ENCODE data around the gene IFT122.
"Not testable (repeated sequence)": the region's sequence is repeated elsewhere in the genome, so short reads cannot be mapped to it uniquely, and the experiment has no call there.

The IFT122 gene

DNA sequence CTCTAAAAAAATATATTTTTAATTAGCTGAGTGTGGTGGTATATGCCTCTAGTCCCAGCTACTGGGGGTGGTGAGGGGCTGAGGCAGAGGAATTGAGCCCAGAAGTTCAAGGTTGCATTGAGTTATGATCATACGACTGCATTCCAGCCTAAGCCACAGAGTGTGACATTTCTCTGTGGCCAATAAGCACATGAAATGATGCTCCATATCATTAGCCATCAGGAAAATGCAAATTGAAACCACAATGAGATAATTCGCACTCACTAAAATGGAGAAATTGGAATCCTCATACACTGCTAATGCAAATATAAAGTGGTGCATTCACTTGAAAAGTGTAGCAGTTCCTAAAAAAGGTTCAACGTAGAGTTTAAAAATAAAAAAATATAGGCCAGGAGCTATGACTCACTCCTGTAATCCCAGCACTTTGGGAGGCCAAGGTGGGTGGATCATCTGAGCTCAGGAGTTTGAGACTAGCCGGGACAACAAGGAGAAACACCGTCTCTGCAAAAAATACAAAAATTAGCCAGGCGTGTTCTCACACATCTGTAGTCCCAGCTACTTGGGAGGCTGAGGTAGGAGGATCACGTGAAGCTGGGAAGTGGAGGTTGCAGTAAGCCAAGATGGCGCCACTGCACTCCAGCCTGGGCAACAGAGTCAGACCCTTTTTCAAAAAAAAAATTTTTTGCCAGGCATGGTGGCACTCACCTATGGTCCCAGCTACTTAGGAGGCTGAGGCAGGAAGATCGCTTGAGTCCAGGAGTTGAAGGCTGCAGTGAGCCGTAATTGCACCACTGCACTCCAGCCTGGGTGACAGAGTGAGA, 35.2 kb downstream of the IFT122 start:
- no peak for DNase-seq (ENCODE audit: low spot score)

DNA sequence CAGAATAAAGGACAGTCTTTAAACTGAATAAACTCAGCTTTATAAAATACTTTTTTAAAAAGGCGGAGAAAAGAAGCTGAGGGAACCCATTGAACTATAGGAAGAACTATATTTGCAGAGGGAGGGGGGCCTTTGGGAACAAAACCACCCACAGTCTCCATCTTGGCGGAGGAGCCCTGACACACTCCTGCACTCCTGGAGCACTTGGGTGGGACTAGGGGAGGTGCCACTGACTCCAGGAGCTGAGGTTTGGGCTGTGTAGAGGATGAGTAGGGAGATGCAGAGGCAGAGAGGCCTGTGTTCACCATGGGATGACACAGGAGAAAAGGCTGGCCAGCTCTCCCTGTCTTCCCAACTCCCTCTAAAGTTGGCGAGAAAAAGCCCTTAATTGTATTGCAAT, 35.8 kb downstream of the IFT122 start:
- no peak for DNase-seq (ENCODE audit: low spot score)

DNA sequence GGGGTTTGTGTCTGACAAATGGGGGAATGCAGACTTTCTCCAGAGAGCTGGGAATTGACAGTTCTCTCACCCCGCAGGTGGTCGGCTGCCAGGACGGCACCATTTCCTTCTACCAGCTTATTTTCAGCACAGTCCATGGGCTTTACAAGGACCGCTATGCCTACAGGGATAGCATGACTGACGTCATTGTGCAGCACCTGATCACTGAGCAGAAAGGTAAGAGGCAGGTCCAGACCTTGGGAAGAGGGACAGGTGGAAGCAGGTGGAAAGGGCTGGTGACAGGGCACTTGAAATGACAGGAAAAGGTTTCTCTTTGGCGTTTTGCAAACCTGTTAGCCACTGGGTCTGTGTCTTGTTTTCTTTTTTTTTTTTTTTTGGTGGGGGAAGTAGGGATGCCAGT, 36.6 kb downstream of the IFT122 start:
- DNase-seq (ENCODE audit: low spot score): no peak

DNA sequence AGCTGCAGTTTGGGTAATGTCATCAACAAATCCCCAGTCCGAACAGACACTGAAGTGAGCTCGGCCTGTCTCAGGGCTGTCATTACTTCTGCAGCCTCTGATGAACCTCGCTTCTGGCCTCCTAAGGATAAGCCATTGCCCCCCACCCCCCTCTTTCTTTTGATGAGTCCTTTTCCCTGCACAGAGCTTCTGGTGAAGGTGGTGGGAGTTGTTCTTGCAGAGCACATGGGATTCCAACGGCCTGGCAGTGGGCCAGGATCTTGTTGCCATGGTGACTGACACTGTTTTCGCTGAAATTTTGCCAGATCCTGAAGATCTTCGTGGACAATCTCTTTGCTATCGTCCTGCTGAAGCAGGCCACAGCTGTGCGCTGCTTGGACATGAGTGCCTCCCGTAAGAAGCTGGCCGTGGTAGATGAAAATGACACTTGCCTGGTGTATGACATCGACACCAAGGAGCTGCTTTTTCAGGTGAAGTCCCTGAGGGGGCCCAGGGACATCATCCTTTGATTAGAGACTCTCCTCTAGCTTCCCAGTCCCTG, 41.3 kb downstream of the IFT122 start:
- DNase-seq (ENCODE audit: low spot score): not testable (repeated sequence)

DNA sequence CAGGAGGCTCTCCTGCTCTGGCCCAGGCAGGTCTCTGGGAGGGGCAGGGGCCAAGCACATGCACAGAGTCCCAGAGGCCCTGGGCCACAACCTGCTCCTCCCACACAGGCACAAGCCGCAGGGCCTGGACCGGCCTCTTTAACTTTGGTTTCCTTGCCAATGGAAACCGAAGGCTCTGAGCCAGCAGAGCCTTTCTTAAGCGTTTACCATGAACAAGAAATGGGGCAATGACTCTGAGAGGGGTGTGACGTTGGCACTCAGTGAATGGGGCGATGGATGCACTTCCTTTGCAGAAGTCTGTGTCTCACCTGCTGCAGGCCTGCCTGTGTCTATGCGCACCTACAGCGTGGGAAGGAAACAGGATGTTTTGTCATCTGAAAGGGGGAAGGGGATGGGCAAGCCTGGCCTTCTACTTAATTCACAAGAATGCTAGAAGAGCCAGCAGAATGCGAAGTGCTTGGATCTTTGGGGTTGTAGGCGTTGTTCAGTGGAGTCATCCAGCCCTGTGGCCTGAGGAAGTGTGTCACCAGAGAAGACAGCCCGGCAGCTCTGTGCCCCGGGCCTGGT, 41.8 kb downstream of the IFT122 start:
- no peak for DNase-seq (ENCODE audit: low spot score)

DNA sequence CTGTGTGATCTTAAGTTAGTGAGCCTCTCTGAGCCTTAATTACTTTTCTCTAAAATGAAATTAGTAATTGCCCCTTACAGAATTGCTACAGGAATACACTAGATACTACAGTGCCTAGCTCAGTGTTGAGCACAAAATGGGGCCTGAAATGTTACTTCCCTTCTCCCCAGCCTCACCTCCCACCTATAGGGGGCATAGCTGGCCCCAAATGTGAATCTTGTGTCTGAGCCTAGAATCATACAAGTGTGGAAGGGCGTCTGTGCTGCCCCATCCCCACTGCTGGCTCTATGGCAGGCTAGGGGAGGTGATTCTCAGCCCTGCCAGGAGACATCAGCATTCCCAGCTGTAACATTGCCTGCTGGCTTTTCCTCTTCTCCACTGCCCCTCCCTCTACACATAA, 42.7 kb downstream of the IFT122 start:
- DNase-seq (ENCODE audit: low spot score): no peak

DNA sequence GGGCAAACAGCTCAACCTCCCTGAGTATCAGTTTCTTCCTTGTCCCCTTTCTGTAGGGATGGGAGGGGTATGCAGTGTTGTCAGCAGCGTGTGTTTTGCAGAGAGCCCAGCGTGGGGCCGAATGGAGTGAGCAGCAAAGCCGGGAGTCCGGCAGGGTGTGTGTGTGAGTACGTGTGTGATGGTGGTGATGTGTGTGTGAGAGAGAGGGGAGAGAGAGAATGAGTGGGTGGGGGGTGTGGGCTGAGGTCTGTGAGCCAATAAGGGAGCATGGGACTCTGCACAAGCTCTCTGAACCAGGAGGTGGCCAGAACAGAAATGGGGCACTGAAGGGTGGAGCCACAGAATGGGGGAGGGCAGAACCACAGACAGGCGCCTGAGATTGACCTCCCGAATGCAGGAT, 43.8 kb downstream of the IFT122 start:
- no peak for DNase-seq (ENCODE audit: low spot score)

DNA sequence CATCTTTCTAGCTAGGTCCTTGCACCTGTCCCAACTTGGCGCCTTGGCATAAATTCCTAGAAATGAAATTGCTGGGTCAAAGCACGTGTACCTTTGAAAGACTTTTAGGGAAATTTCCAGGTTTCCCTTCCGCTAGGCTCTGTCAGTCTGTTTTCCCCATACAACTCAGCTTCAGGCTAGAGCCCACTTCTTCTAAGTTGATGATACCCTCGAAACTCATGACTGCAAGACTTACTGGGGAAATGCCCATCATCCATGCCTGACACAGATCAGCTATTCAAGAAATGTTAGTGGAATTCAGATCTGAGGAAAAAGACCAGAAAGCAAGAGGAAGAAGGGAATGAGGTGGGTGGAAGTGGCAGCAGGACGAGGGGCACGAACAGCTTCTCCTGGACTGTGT, 45.1 kb downstream of the IFT122 start:
- DNase-seq (ENCODE audit: low spot score): not testable (repeated sequence)

DNA sequence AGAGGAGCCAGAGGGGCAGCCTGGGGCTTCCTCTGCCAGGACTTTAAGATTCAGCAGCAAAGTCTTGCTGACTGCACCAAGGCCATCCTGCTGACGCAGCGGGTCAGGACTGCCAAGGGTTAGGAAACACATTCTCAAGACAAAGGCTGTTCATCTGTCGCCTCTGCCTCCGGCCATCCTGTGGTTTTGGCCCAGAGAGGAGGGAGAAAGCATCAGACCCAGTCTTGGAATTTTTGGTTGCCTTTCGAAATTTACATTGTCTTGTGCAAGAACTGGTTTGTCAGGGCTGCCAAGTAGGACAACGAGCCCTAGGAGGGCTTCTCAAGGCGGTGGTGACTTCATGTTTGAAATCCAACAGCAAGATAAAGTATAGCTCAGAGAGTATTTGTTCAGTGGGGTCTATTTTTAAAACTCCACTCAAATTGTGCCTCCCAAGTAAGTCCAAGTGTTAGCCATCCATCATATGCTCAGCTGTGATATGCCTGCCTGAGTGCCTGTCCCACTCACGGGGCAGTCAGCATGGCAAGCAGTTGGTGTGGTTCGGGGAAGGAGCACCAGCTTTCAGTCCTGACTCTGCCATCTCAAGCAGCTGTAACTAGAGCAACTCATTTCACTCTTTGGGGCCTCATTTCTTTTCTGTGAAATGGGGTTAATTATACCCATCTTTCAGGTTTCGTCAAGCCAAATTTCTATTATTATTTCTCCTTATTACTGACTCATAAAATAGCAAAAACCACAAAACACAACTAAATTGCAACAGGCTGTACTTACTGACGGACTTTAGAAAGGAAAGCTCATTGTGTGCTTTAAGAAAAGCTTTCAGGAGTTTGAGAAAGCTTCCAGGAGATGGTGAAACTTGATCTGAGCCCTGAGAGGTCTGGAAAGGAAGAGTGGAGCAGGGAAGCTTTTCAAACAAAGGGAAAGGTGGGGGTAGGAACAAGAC, 46.0 kb downstream of the IFT122 start:
- peak; percentile 53 for DNase-seq (ENCODE audit: low spot score)

DNA sequence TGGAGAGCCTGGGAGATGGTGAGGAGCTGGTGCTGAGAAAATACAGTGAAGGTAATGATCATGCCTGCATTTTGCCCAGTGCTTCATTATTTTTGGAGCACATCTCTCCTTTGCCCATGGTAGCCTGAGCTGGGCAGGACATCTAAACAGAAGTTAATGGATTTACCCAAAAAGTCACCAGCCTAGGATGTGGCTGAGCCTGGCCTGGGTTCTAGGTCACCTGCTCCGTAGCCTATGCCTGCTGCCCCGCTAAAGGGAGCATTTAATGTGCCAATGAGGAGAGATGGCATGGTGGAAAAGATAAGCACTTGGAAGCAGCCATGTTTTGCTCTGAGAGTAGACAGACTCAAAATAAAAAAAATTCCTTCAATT, 46.6 kb downstream of the IFT122 start:
- DNase-seq (ENCODE audit: low spot score): no peak

DNA sequence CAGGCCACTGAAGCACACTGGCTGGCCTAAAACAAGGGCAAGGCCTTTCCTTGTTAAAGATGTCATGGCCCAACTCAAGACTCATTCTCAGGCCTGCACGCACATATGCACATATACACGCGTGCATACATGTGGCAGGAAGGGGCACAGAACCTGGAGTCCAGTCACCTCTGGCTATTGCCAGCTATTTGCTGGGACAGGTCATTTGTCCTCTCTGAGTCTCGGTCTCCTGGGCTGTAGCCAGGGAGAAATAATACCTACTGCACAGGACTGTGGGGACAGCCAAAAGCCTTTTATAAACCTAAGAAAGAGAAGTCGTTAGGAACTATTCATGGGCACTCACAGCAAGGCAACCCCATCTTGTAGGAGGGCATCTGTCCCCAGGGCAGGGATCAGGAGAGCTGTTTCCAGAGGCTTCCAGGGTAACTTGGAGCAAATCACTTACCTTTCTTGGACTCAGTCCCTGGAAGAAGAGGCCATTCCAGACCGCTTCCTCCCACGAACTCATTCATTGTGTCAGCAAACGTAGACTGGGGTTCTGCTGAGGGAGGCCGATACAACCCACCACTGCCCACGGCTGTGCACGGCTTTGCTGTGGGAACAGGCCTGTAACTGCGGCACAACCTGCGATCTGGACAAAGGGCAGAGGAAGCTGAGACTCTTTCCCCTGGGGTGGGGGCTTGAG, 47.3 kb downstream of the IFT122 start:
- no peak for DNase-seq (ENCODE audit: low spot score)

DNA sequence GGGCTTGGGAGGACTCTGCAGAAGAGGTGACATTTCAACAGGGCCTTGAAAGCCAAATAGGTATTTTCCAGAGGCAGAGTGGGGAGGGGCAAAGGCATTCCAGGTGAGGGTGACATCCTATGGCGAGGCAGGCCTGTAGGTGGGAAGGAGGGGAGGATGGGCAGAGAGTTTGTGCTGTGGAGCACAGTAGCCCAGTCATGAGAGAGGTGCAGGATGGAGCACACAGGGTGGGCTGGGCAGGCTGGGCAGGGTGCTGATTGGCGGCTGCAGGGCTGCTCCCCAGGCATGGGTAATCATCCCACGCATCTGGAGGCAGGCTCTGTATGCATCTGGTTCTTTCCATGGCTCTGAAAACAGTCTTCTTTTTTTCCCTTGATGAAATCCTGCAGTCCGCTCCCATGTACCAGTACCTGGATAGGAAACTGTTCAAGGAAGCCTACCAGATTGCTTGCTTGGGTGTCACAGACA, 47.9 kb downstream of the IFT122 start:
- DNase-seq (ENCODE audit: low spot score): not testable (repeated sequence)

DNA sequence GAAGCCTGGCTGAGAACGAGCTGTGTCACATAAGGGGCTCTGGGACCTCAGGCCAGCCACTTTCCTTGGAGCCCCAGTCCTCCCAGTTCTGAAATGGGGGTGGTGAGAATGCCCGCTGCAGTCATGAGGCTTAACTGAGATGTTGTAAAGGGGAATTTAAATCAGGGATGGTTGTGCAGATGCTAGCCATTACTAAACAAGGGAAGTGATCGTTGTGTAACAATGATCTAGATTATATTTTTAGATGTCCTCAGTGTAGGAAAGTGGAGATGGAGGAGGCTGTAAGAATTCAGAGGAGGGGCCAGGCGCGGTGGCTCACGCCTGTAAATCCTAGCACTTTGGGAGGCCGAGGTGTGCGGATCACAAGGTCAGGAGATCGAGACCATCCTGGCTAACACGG, 49.2 kb downstream of the IFT122 start:
- DNase-seq (ENCODE audit: low spot score): not testable (repeated sequence)

DNA sequence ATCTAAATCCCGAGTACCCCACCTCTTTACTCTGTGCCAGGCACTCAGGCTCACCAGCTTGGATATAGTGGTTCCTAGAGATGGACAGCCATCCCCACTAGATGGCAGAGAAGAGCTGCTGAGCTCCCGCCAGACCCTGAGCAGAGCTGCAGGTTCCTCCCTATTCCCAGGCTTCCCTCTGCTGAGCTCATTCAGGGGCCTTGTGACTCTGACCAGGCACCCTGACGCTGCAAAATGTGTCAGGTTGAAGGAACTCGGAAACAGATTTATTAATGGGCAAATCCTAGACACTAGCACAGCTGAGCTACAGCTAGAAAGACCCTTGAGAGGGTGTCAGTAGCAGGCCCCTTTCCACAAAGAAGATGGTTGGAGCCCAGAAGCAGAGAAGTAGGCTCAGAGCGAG, 50.2 kb downstream of the IFT122 start:
- peak; percentile 78 for DNase-seq (ENCODE audit: low spot score)

DNA sequence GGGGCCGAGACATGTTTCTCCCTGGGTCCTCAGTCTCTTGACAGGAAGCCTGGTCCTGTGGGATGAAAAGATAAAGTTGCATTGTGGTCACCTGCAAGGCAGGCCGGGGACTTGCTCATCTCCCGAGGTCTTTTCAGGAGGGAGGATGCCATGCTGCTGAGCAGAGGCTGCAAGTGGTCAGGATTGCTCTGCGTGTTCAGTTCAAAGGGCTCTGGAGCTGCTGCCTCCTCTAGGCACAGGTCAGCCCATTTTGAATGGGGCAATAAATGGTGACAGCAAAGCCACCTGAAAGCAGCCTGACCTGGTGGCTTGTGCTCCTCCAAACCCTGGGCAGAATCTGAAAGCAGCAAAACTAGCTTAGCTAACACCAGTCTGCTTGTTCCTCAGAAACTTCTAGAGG, 51.1 kb downstream of the IFT122 start:
- not testable (repeated sequence) for DNase-seq (ENCODE audit: low spot score)

DNA sequence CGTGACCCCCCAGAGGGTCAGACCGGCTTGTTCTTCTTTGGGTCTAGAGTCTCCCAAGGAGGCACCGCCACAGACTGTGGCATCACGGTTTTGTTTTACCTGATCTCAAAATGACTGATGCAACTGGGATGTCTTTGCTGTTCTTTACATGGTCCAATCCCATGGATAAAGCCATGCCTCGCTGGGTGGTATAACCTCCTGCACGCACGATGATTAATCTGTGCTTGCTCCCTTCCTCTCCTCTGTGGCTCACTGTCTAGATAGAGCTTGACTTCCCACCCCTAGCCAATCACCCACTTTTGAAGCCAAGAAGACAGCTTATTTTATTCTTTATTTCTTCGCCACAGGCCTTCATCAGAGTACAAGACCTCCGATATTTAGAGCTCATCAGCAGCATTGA, 51.8 kb downstream of the IFT122 start:
- no peak for DNase-seq (ENCODE audit: low spot score)

DNA sequence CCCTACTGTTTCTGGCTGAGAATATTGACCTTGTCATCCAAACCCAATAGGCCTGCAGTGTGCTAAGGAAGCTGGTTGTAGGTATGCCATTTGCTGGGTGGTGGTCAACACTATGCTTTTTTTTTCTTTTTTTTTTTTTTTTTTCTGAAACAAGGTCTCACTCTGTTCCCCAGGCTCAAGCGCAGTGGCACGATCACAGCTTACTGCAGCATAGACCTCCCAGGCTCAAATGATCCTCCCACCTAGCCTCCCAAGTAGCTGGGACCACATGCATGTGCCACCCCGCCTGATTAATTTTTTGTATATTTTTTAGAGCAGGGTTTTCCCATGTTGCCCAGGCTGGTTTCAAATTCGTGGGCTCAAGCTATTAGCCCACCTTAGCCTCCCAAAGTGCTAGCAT, 52.7 kb downstream of the IFT122 start:
- DNase-seq (ENCODE audit: low spot score): no peak

DNA sequence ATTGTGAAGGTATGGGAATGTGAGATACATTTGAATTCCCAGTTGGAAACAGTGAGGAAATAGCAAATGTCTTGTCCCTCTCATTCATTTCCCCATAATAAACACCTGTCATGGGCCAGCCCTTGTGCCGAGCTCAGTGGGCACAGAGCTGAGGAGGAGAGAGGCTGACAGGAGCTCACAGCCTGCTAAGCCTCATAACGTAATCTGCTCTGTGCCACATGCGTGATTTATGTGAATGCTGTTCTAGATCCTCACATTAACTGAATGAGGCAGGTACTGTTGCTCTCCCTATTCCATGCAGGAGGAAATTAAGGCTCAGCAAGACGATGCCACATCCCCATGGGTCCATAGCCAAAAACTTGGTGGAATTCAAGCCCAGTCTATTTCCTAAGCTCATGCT, 53.2 kb downstream of the IFT122 start:
- no peak for DNase-seq (ENCODE audit: low spot score)

DNA sequence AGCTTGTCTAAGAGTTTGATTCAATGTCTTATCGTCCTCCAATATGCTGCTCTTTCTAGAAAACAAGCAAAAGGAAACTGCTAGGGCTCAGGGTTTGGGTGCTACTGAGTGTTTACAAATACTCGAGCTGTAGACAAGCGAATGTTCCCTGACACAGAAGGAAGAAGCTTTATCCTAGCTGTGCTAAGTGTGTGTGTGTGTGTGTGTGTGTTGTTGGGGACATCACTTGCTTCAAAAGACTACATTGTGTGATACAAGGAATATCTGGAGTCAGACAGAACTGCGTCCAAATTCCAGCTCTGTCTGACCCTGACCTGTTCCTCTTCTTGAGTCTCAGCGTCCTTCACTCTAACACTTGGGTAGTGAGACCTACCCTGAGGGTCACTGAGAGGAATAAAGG, 54.5 kb downstream of the IFT122 start:
- not testable (repeated sequence) for DNase-seq (ENCODE audit: low spot score)

DNA sequence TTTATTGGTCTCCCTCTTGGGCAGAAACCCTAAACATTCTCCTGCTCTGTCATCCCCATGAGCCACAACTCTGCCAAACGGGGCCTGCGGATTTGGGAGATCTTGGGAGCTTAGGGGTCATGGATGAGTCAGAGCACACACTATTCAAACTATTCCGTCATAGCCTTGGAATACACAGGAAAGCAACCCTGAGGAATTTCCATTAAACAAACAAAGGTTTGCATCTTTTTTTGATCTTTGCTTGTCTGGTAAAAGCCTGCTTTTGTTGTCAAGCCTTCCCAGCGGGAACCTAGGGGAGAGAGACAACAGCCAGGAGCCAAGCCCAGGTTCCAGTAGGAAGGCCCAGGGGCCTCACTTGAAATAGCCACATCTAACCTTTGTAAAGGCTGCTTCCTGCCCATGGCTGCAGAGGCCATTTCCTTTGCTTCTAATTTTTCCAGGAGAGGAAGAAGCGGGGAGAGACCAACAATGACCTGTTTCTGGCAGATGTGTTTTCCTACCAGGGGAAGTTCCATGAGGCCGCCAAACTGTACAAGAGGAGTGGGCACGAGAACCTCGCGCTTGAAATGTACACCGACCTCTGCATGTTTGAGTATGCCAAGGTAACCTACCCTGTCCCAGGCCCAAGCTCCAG, 55.1 kb downstream of the IFT122 start:
- DNase-seq (ENCODE audit: low spot score): not testable (repeated sequence)

DNA sequence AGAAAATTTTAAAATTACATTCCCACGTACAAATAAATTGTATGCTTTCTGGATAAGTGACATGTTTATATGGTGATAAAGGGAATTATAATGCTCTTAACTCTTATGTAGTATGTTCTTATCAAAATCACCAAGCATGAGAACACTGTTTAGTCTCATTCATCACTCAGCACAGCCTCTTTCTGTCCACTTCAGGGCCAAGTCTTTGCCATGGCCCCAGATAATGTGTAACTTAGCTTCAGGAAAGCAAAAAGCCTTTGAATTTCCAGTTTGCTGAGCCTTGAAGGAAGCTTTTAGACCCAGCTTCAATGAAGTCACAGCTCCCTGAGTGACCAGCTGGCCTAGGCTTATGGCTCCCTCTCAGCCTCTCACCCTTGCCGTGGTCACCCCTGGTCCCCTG, 57.9 kb downstream of the IFT122 start:
- not testable (repeated sequence) for DNase-seq (ENCODE audit: low spot score)
